ENCODE results near the gene IL4I1. TPM values are rescaled to one million over a fixed set of nuclear protein-coding genes. Genes with fewer than 3 reads are reported as not detected.

IL4I1 gene
- total and polyA plus RNA-seq, 4 donors = 0.08 to 0.75 (median 0.23) TPM

- WGBS = 91% methylated on average over 9 of the region's 9 CpGs
- Histone ChIP-seq H3K4me3 (ENCODE audit: low read depth in 1 of 3, low read length in 3 of 3) (peak overlapping the region in 1 of 3 donors; percentile 58), H3K4me1 (ENCODE audit: control insufficient read depth in 4 of 4, insufficient read depth in 4 of 4, low read length in 3 of 4) (peaks cover 2 to 37% (median 23%) of the 10 kb centered on the region in 4 donors), H3K27ac (ENCODE audit: low read depth in 1 of 2, low read length in 2 of 2) (peak overlapping the region; percentile 92 to 96), H3K9me3 (ENCODE audit: control insufficient read depth in 4 of 4, low read length in 3 of 4) (no peaks in the 10 kb centered on the region), H3K9ac (ENCODE audit: low read depth in 1 of 2, low read length in 2 of 2) (no peak overlapping the region), H3K36me3 (ENCODE audit: control insufficient read depth in 4 of 4, insufficient read depth in 3 of 4, low read depth in 1 of 4, low read length in 3 of 4) (peaks cover 27 to 37% (median 36%) of the 10 kb centered on the region in 4 donors), H3K27me3 (ENCODE audit: control insufficient read depth in 4 of 4, insufficient read depth in 4 of 4, low read length in 3 of 4) (no peaks in the 10 kb centered on the region)
- TF ChIP-seq JUND (IDR thresholded peaks at IDR 0.05) (no peak), GABPA (IDR thresholded peaks at IDR 0.05 in 1 of 2, conservative IDR thresholded peaks at IDR 0.05 in 1 of 2) (no peak), MAX (IDR thresholded peaks at IDR 0.05) (no peak), SP1 (IDR thresholded peaks at IDR 0.05) (no peak), HNF4A (conservative IDR thresholded peaks at IDR 0.05) (no peak), TAF1 (conservative IDR thresholded peaks at IDR 0.05) (no peak), FOXA2 (IDR thresholded peaks at IDR 0.05) (no peak), HNF4G (IDR thresholded peaks at IDR 0.05) (no peak), YY1 (IDR thresholded peaks at IDR 0.05) (no peak), NR2F2 (IDR thresholded peaks at IDR 0.05) (no peak), RAD21 (IDR thresholded peaks at IDR 0.05) (no peak), RXRA (IDR thresholded peaks at IDR 0.05) (no peak), EGR1 (IDR thresholded peaks at IDR 0.05; ENCODE audit: low read depth in 2 of 2) (no peak), FOXA1 (IDR thresholded peaks at IDR 0.05) (no peak)
- TF ChIP-seq, protein P1, sequence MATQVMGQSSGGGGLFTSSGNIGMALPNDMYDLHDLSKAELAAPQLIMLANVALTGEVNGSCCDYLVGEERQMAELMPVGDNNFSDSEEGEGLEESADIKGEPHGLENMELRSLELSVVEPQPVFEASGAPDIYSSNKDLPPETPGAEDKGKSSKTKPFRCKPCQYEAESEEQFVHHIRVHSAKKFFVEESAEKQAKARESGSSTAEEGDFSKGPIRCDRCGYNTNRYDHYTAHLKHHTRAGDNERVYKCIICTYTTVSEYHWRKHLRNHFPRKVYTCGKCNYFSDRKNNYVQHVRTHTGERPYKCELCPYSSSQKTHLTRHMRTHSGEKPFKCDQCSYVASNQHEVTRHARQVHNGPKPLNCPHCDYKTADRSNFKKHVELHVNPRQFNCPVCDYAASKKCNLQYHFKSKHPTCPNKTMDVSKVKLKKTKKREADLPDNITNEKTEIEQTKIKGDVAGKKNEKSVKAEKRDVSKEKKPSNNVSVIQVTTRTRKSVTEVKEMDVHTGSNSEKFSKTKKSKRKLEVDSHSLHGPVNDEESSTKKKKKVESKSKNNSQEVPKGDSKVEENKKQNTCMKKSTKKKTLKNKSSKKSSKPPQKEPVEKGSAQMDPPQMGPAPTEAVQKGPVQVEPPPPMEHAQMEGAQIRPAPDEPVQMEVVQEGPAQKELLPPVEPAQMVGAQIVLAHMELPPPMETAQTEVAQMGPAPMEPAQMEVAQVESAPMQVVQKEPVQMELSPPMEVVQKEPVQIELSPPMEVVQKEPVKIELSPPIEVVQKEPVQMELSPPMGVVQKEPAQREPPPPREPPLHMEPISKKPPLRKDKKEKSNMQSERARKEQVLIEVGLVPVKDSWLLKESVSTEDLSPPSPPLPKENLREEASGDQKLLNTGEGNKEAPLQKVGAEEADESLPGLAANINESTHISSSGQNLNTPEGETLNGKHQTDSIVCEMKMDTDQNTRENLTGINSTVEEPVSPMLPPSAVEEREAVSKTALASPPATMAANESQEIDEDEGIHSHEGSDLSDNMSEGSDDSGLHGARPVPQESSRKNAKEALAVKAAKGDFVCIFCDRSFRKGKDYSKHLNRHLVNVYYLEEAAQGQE (IDR thresholded peaks at IDR 0.05) = no peak
- TF ChIP-seq, protein P2, sequence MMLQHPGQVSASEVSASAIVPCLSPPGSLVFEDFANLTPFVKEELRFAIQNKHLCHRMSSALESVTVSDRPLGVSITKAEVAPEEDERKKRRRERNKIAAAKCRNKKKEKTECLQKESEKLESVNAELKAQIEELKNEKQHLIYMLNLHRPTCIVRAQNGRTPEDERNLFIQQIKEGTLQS (IDR thresholded peaks at IDR 0.05) = no peak
- TF ChIP-seq, protein P3, sequence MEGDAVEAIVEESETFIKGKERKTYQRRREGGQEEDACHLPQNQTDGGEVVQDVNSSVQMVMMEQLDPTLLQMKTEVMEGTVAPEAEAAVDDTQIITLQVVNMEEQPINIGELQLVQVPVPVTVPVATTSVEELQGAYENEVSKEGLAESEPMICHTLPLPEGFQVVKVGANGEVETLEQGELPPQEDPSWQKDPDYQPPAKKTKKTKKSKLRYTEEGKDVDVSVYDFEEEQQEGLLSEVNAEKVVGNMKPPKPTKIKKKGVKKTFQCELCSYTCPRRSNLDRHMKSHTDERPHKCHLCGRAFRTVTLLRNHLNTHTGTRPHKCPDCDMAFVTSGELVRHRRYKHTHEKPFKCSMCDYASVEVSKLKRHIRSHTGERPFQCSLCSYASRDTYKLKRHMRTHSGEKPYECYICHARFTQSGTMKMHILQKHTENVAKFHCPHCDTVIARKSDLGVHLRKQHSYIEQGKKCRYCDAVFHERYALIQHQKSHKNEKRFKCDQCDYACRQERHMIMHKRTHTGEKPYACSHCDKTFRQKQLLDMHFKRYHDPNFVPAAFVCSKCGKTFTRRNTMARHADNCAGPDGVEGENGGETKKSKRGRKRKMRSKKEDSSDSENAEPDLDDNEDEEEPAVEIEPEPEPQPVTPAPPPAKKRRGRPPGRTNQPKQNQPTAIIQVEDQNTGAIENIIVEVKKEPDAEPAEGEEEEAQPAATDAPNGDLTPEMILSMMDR (IDR thresholded peaks at IDR 0.05; ENCODE audit: low read depth, low read length, missing input control) = no peak
- TF ChIP-seq, protein P4, sequence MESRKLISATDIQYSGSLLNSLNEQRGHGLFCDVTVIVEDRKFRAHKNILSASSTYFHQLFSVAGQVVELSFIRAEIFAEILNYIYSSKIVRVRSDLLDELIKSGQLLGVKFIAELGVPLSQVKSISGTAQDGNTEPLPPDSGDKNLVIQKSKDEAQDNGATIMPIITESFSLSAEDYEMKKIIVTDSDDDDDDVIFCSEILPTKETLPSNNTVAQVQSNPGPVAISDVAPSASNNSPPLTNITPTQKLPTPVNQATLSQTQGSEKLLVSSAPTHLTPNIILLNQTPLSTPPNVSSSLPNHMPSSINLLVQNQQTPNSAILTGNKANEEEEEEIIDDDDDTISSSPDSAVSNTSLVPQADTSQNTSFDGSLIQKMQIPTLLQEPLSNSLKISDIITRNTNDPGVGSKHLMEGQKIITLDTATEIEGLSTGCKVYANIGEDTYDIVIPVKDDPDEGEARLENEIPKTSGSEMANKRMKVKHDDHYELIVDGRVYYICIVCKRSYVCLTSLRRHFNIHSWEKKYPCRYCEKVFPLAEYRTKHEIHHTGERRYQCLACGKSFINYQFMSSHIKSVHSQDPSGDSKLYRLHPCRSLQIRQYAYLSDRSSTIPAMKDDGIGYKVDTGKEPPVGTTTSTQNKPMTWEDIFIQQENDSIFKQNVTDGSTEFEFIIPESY (IDR thresholded peaks at IDR 0.05) = no peak
- DNase-seq (ENCODE audit: low spot score) = no peak
Measured at GRCh38 chr19:49878744-49879070, 18.0 kb downstream of the IL4I1 start.

All from liver (tissue), 9 donors.